H4 (cell line): ENCODE data around the gene SP8. TPM values are rescaled to one million over a fixed set of nuclear protein-coding genes. Genes with fewer than 3 reads are reported as not detected.

ENCODE experiments used
- DNase-seq: peaks from one replicate; pipeline ENCODE4 v3.0.0-alpha.2; 2015; ENCODE audit warnings: low spot score
- total RNA-seq: library from RNA; depleted of rRNA; stranded (reverse); fragments of >200 nt; shearing (Covaris generic); gene quantifications from 2 replicates; pipeline ENCODE4 v1.2.3, GENCODE V29; 2014; rRNA removed

Gene SP8
- total RNA-seq, 1 experiment from 2014 or later = 0.64 TPM

- DNase-seq = no peak
Measured at GRCh38 chr7:20754001-20754400, 32.7 kb downstream of the SP8 start.

GRCh38 chr7:20749906-20750305, 36.8 kb downstream of the SP8 start:
- no peak for DNase-seq

- DNase-seq = no peak
Measured at GRCh38 chr7:20748853-20749252, 37.8 kb downstream of the SP8 start.

DNA sequence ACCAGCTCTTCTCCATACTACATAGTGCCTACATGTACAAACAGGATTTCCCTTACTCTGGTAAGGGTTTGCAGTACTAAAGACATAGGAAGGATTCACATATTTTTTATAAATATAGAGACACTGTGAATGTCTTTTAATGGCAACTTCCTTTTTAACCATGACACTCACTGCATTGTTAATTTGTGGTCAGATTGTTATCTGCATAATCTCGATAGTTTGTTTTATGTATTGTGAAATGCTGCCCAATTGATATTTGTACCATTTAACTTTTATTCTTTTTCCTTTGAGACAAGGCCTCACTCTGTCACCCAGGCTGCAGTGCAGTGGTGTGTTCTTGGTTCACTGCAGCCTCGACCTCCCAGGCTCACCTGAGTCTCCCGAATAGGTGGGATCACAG, 39.7 kb downstream of the SP8 start:
- no peak for DNase-seq

DNA sequence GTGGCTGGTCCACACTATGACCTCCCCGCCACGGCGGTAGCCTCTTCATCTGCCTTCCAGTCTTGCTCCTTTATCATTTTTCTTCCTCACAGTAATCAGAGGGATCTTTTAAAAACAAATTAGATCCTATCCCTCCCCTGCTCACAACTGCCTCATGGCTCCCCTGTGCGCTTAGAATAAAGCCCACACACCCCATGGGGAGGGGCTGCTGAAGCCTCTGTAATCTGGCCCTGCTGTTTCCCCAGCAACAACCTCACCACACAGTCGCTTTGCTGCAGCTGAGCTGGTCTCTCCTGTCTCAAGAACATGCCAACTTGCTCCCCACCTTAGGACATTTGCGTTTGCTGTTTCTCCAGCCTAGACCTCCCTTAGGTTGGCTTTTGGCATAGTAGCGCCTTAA, 41.0 kb downstream of the SP8 start:
- no peak for DNase-seq

GRCh38 chr7:20744954-20745446, 41.7 kb downstream of the SP8 start:
- peak; percentile 86 for DNase-seq

DNA sequence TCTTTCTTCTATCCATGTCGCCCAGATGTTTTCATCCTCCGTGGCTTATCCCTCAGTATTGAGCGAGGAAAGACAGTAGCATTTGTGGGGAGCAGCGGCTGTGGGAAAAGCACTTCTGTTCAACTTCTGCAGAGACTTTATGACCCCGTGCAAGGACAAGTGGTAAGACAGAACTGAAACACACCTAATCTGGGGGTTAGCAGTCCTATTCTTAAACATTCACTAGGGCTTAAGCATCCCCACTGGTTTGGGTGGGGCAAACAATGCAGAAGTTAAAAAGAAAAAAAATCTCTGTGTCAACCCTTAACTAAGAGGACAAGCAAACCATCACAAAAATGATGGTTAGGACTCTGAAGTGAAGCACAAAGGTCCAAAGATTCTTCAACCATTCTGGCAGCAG, 43.8 kb downstream of the SP8 start:
- DNase-seq = no peak

- no peak for DNase-seq
Measured at GRCh38 chr7:20741801-20742200, 44.9 kb downstream of the SP8 start.

DNA sequence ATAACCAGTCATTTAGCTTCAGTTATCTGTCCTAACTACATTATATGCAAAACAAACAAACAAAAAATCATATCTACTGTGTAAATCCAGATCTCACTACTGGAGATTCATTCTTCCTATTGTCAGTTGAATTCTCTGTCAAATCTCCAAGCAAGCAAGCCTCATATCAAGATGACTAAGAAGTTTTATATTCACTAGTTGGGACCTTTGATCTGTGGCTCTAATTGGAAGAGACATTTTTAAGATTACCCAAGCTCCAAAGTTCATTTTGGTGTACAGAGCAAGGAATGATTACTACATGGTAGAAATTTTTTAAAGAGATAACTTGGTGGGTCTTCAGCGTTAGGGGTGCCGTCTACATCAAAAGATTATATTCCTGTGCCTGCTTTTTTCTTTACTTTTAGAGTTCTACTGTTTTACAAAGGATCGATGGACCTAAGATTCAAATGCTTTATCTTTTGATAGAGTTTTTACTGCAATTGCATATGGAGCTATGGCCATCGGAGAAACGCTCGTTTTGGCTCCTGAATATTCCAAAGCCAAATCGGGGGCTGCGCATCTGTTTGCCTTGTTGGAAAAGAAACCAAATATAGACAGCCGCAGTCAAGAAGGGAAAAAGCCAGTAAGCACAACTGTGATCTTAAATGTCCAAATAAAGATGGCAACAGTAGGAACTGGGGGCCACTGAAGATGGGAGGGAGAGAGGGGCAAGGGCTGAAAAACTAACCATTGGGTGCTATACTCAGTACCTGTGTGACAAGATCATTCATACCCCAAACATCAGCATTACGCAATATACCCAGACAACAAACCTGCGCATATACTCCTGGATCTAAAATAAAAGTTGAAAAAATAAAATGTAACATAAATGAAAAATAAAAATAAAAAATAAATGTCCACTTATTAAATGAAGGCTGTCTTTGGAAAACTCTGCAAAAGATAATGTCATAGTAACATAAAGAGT, 47.9 kb downstream of the SP8 start:
- DNase-seq = no peak

GRCh38 chr7:20737840-20738448, 48.7 kb downstream of the SP8 start:
- DNase-seq = no peak

DNA sequence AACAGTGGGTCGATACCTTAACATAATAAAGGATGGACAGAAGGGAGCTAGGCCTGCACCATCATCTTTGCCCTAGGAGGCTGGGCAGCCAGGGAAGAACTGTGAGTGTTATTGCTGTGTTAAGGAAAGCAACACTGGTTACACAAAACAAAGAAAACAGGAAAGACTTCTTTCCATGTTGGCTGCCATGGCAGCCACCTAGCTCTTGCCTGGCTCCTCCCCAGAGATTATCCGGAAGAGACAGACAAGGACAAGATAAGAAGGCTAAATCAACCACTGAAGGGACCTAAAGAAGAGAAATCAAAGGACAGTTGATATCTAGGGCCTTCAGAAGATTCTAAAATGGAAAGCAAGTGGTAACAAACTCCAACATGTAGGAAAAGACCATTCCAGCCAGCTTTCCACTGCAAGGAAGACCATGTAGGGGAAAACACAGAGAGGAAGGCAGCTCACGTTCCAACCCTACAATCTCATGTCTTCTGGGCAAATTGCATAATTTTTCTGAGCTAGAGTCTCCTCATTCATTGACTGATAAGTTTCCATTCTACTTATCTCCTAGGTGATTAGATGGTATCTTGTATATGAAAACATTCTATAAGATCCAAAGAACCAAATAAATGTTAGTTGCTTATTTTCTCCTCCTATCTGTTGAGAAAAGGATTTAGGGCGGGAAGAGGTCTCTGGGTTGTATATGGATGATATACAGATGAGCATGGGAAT, 51.2 kb downstream of the SP8 start:
- no peak for DNase-seq

Other genes starting within 250 kb of the SP8 start
- gene ABCB5, start 171.2 kb downstream of the SP8 start, total RNA-seq = 0.06 TPM in 1 of 2 replicates, not detected in the other